Activated naive CD8-positive, alpha-beta T cell (primary cell): ENCODE results near the gene EIF5.

ENCODE experiments used
- H3K27ac Mint-ChIP-seq: one replicate; pipeline ENCODE4 v1.8.0; 2021; ENCODE audit warnings: mixed read lengths
- H3K27me3 Mint-ChIP-seq: one replicate; pipeline ENCODE4 v1.8.0; 2021; ENCODE audit warnings: mixed read lengths
- H3K36me3 Mint-ChIP-seq: one replicate; pipeline ENCODE4 v1.8.0; 2021; ENCODE audit warnings: mixed read lengths
- H3K4me1 Mint-ChIP-seq: one replicate; pipeline ENCODE4 v1.8.0; 2021; ENCODE audit warnings: low read depth, mixed read lengths
- H3K4me3 Mint-ChIP-seq: one replicate; pipeline ENCODE4 v1.8.0; 2021; ENCODE audit warnings: mild to moderate bottlenecking, mixed read lengths
- H3K9me3 Mint-ChIP-seq: one replicate; pipeline ENCODE4 v1.8.0; 2021; ENCODE audit warnings: low read depth, mixed read lengths

EIF5 gene

DNA sequence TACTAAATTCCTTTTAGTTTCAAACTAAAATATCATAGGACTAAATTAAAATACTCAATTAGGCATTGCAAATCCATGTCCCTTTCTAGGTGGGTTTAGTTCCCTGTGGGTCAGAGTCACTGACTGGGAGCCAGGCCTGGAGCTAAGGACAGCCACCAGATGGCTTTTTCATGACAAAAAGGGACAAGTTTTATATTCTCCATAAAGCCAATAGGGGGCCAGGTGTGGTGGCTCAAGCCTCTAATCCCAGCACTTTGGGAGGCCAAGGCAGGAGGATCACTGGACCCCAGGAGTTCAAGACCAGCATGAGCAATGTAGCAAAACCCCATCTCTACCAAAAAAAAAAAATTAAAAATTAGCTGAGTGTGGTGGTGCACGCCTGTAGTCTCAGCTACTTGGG, 35.4 kb upstream of the EIF5 start:
- H3K36me3 Mint-ChIP-seq, result no peaks in the 10 kb centered on the region
- peaks cover 5% of the 10 kb centered on the region for H3K27me3 Mint-ChIP-seq
- no peak overlapping the region for H3K4me3 Mint-ChIP-seq
- H3K4me1 Mint-ChIP-seq, result no peaks in the 10 kb centered on the region
- H3K27ac Mint-ChIP-seq, result no peak overlapping the region
- H3K9me3 Mint-ChIP-seq, result no peaks in the 10 kb centered on the region

- Mint-ChIP-seq H3K27ac (no peak overlapping the region), H3K4me1 (no peaks in the 10 kb centered on the region)
These were observed 32.3 kb upstream of the EIF5 start for GRCh38 chr14:103301512-103302354.

GRCh38 chr14:103302966-103303365, 31.1 kb upstream of the EIF5 start:
- peaks cover 3% of the 10 kb centered on the region for H3K27me3 Mint-ChIP-seq
- H3K4me1 Mint-ChIP-seq, result no peaks in the 10 kb centered on the region
- peaks cover 4% of the 10 kb centered on the region for H3K9me3 Mint-ChIP-seq
- no peak overlapping the region for H3K27ac Mint-ChIP-seq
- no peaks in the 10 kb centered on the region for H3K36me3 Mint-ChIP-seq
- H3K4me3 Mint-ChIP-seq, result no peak overlapping the region

More at GRCh38 chr14:103301512-103302354, 32.3 kb upstream of the EIF5 start:
- H3K9me3 Mint-ChIP-seq, result peaks cover 4% of the 10 kb centered on the region
- no peaks in the 10 kb centered on the region for H3K36me3 Mint-ChIP-seq
- H3K4me3 Mint-ChIP-seq, result no peak overlapping the region
- H3K27me3 Mint-ChIP-seq, result peaks cover 3% of the 10 kb centered on the region

GRCh38 chr14:103304706-103305105, 29.3 kb upstream of the EIF5 start:
- Mint-ChIP-seq H3K4me1 (no peaks in the 10 kb centered on the region), H3K27me3 (peaks cover 3% of the 10 kb centered on the region), H3K36me3 (no peaks in the 10 kb centered on the region), H3K9me3 (peaks cover 4% of the 10 kb centered on the region), H3K4me3 (no peak overlapping the region), H3K27ac (no peak overlapping the region)

DNA sequence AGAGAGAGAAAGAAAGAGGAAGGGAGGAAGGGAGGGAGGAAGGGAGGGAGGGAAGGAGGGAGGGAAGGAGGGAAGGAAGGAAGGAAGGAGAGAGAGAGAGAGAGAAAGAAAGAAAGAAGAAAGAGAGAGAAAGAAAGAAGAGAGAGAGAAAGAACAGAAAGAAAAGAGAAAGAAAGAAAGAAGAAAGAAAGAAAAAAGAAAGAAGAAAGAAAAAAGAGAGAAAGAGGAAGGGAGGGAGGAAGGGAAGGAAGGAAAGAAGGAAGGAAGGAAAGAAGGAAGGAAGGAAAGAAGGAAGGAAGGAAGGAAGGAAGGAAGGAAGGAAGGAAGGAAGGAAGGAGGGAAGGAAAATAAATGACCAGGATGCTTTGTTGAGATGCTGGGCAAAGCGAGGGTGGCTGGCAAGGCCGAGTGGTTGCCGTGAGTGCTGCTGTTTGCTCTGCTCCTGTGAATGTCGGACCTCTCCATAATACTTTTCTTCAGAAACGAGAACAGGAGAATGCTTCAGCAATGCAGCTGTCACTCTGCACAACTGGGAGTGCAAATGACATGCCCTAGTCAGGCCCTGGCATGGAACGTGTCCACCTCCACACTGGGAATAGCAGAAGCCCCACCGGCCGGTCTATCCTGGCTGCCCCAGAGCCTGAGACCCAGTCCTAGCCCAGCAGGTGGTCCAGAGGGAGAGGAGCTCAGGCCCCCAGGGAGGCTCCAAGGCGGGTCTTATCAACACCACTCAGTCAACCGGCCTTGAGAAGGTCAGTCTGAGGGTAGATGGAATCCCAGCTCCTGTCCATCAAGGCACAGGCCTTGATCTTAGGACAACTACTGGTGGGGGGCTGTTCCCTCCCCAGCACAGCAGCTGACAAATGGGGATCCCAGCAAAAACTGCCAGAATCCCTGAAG, 25.1 kb upstream of the EIF5 start:
- Mint-ChIP-seq H3K9me3 (peaks cover 4% of the 10 kb centered on the region), H3K36me3 (no peaks in the 10 kb centered on the region), H3K4me1 (no peaks in the 10 kb centered on the region), H3K4me3 (no peak overlapping the region), H3K27me3 (peaks cover 1% of the 10 kb centered on the region), H3K27ac (no peak overlapping the region)

DNA sequence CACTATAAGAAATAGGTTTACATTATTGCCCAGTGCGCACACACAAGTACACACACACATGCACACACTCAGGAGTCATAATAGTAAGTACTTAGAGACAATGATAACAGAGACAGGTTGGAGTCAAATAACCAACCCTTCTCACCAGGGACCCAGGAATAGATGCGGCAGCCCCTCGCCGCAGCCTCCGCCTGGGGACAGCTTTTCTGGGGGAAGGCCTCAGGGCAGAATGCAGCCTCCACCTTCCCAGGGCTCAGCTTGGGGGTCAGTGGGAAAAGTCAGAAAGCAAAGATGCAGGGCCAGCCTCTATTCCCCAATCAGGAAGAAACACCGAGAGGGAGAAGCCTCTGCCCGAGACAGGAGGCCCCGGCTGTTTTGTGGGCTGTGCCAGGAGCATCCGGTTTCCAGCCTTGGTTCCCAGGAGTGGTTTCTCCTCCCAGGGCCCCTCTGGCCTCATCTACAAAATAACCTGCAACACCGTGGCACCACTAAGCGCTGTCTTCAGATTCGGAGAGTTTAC, 23.4 kb upstream of the EIF5 start:
- Mint-ChIP-seq H3K4me3 (no peak overlapping the region), H3K4me1 (no peaks in the 10 kb centered on the region), H3K27ac (no peak overlapping the region), H3K27me3 (no peaks in the 10 kb centered on the region), H3K36me3 (no peaks in the 10 kb centered on the region), H3K9me3 (peaks cover 4% of the 10 kb centered on the region)

GRCh38 chr14:103311171-103311997, 22.7 kb upstream of the EIF5 start:
- no peaks in the 10 kb centered on the region for H3K9me3 Mint-ChIP-seq
- H3K36me3 Mint-ChIP-seq, result no peaks in the 10 kb centered on the region
- no peaks in the 10 kb centered on the region for H3K27me3 Mint-ChIP-seq
- no peaks in the 10 kb centered on the region for H3K4me1 Mint-ChIP-seq
- no peak overlapping the region for H3K4me3 Mint-ChIP-seq
- H3K27ac Mint-ChIP-seq, result no peak overlapping the region

DNA sequence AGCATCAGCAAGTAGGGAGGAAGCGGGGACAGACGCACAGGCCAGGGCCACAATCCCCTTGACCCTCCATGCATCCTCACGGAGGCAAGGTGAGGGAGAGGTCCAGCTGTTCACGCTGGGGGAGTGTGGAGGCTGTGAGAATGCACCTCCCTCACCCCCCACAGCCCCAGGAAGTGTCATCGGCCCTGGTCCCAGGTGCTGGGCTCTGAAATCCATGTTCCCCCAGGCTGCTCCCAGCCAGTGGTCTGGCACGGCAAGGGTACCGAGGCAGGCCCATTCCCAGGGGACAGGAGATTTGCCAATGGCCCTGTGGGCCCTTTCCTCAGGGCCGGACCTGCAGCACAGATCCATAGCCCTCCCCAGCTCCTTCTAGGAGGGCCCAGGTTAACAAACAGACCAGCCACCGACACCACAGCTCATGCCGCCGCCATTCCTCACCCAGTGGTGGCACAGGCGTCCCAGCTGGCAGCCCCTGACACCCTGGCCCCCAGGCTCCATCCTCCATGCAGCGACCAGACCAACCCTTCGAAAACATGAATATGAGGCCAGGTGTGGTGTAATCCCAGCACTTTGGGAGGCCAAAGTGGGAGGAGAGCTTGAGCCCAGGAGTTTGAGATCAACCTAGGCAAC, 21.9 kb upstream of the EIF5 start:
- H3K9me3 Mint-ChIP-seq, result no peaks in the 10 kb centered on the region
- no peak overlapping the region for H3K4me3 Mint-ChIP-seq
- H3K27ac Mint-ChIP-seq, result no peak overlapping the region
- no peaks in the 10 kb centered on the region for H3K4me1 Mint-ChIP-seq
- no peaks in the 10 kb centered on the region for H3K36me3 Mint-ChIP-seq
- H3K27me3 Mint-ChIP-seq, result no peaks in the 10 kb centered on the region

DNA sequence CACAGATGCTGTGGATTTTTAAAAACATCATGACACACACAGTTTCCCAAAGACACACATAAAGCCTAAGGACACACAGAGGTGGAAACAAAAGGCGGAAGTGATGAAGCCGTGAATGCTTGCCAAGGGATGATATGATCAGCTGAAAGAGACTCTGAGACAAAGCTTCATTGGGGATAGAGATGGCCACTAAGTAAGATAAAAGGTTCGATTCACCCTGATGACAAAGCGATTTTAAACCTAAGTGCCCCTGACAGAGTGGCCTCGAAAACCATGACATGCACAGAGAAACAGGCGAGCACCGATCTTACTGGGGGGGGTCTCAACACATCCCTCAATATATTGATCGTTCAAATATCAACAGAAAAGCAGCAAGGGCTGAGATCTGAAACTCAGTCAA, 20.3 kb upstream of the EIF5 start:
- no peaks in the 10 kb centered on the region for H3K9me3 Mint-ChIP-seq
- no peak overlapping the region for H3K4me3 Mint-ChIP-seq
- no peak overlapping the region for H3K27ac Mint-ChIP-seq
- no peaks in the 10 kb centered on the region for H3K36me3 Mint-ChIP-seq
- no peaks in the 10 kb centered on the region for H3K4me1 Mint-ChIP-seq
- H3K27me3 Mint-ChIP-seq, result no peaks in the 10 kb centered on the region

- Mint-ChIP-seq H3K9me3 (no peaks in the 10 kb centered on the region), H3K36me3 (no peaks in the 10 kb centered on the region), H3K27ac (no peak overlapping the region), H3K27me3 (peaks cover 1% of the 10 kb centered on the region), H3K4me1 (no peaks in the 10 kb centered on the region), H3K4me3 (no peak overlapping the region)
These were observed 19.4 kb upstream of the EIF5 start for GRCh38 chr14:103314496-103315277.

DNA sequence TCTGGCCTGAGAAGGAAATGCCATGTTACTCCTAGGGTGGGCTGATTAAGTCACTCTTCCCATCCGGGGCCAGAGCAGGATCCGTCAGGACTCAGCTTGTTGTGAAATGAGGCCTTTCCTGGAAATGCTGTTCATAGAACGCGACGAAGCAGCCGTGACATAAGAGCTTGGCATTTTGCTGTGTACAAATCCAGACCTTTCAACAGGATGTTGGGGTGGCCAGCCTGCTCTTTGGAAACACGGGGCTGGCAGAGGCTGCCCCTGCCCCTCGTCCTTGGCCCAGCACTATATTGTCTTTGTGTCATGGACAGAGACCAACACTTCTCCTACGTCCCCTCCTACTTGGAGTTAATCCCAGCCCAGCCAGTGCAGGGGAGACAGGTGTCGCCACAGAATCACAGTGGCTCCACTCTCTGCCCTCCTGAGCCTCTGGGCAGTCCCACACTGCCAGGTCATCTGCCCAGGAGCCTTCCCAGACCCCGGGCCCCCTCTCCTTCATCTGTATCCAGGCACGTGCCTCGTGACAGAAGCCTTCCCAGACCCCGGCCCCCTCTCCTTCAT, 18.6 kb upstream of the EIF5 start:
- Mint-ChIP-seq H3K36me3 (no peaks in the 10 kb centered on the region), H3K9me3 (no peaks in the 10 kb centered on the region), H3K27me3 (peaks cover 1% of the 10 kb centered on the region), H3K4me1 (no peaks in the 10 kb centered on the region), H3K27ac (no peak overlapping the region), H3K4me3 (no peak overlapping the region)

DNA sequence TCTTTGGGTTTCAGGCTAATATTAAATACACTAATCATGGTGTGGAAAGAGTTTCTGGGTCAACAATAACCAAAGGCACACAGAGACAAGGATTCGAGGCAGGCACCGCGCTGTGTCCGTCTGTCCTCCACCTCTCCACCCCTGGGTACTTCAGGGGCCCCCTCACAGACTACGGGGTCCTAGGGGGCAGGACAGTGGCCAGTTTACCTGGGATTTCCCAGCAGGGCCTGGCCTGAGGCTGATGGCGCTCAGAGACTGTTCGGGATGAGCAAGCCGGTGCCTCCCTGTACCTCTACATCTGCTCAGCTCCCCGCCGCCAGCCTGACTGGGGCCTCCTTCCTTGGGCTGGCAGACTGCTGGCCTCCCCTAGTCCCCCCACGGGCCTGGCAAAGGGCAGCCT, 18.1 kb upstream of the EIF5 start:
- H3K4me3 Mint-ChIP-seq, result no peak overlapping the region
- no peaks in the 10 kb centered on the region for H3K9me3 Mint-ChIP-seq
- no peaks in the 10 kb centered on the region for H3K4me1 Mint-ChIP-seq
- peaks cover 1% of the 10 kb centered on the region for H3K27me3 Mint-ChIP-seq
- H3K27ac Mint-ChIP-seq, result no peak overlapping the region
- H3K36me3 Mint-ChIP-seq, result no peaks in the 10 kb centered on the region

GRCh38 chr14:103316721-103317121, 17.3 kb upstream of the EIF5 start:
- H3K4me3 Mint-ChIP-seq, result no peak overlapping the region
- H3K27ac Mint-ChIP-seq, result no peak overlapping the region
- peaks cover 1% of the 10 kb centered on the region for H3K27me3 Mint-ChIP-seq
- H3K4me1 Mint-ChIP-seq, result no peaks in the 10 kb centered on the region
- no peaks in the 10 kb centered on the region for H3K9me3 Mint-ChIP-seq
- no peaks in the 10 kb centered on the region for H3K36me3 Mint-ChIP-seq
